ENCODE results near the gene MICALL1.

MICALL1 gene

DNA sequence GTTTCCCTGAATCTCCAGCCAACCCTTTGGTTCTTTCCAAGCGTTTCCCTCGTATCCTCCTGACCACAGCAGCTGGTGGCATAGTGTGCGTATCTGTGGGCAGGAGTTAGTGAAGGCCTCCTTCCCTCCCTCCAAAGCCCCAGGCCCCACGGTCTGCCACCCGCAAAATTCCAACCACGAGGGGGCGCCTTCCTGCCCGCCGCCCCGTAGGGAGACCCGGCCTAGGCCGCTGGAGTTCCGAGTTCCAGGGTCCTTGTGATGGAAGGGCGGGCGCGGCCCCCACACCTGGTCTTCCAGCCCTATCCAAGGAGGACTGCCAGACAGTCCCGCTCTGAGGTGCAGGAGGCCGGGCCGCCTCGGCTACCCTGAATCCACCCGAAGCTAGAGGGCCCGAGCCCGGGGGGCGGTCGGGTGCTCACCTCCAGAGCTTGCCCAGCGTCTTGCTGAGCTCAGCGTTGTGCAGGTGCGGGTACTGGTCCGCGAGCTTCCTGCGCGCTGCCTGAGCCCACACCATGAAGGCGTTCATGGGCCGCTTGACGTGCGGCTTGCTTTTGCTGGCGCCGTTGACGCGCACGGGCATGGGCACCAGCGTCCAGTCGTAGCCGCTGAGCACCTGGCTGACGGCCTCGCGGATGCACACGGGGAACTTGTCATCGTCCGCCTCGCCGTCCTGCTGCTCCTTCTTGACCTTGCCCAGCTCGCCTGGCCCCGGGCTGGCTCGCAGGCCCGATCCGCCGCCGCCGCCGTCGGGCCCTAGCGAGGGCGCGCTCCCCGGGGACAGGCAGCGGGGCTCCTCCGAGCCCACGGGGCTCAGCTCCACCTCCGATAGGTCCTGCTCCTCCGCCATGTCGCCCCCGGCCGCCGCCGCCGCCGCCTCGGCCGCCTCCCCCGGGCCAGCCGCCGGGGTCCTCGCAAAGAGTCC, 77.1 kb downstream of the MICALL1 start:
- TF ChIP-seq, protein P1, sequence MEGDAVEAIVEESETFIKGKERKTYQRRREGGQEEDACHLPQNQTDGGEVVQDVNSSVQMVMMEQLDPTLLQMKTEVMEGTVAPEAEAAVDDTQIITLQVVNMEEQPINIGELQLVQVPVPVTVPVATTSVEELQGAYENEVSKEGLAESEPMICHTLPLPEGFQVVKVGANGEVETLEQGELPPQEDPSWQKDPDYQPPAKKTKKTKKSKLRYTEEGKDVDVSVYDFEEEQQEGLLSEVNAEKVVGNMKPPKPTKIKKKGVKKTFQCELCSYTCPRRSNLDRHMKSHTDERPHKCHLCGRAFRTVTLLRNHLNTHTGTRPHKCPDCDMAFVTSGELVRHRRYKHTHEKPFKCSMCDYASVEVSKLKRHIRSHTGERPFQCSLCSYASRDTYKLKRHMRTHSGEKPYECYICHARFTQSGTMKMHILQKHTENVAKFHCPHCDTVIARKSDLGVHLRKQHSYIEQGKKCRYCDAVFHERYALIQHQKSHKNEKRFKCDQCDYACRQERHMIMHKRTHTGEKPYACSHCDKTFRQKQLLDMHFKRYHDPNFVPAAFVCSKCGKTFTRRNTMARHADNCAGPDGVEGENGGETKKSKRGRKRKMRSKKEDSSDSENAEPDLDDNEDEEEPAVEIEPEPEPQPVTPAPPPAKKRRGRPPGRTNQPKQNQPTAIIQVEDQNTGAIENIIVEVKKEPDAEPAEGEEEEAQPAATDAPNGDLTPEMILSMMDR (IDR thresholded peaks at IDR 0.05), result peak; percentile 35; the same call in 1 of the 2 replicates

DNA sequence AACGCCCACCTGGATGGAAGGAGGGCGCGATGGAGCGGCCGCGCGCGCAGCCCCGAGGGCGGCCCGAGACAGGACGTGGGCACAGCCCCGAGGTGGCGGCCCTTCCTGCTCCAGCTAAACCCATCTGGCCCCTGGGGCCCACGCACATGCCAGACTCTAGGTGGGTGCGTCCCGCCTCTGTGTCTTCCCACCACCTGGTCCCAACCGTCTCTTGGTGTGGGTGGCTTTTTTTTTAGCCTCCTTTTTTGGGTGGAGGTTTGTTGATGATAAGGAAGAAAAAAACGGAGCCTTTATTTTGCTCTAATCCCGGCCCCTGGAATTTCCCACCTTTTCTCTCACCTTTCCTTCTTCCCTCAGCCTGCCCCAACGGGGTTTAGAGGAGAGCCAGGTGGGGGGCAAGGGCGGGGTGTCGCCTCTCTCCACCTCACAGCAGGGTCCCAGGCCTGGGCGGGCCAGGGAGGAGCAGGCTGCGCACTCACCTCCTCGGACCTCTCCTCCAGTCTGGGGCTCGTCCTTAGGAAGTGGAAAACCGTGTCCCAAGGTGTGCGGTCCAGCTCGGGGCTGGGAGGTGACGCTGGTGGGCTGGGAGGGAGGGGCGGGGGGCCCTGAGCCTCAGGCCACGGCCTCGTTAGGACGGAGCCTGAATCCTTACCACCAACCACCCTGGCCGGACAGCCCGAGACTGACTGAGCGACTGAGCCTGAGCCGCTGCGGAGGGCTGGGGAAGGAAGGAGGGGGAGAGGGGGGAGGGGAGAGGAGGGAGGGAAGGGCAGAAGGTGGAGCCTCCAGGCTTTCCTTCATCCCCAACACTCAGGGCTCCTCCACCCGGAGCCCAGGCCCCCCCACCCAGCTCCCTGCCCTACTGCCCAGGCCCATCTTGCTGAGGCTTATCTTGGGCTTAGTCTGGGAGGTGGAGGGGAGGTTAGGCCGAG, 78.0 kb downstream of the MICALL1 start, which contains the start of gene SOX10:
TSS of gene SOX10 (minus strand) at position 696 of the 932 bp plus-strand sequence. CDS start 771 bp downstream, outside the sequence.
- TF ChIP-seq, protein P1 (IDR thresholded peaks at IDR 0.05), result no peak

DNA sequence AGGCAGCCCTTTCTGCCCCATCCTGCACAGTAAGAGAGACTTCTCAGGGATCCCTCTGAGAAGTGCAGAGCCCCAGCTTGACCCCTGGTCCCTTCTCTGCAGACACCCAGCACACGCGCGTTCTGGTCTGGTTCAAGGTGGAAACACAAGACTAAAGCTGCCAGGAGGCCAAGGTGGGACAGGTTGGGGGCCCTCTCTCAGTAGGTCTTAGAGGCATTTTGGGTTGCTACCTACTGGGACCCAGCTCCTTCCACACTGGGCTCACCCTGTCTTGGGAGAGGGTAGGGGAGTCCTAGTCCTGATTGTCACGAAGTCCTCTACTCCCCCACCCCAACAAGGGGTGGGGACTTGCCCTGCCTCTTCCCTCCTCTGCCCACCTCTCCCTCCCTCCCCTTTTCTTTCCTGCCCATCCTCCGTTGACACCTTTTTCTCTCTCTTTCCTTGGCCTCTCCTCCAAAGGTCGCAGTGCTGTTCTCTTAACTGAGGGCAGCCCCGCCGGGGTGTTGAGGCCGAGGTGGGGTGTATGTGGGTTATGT, 79.0 kb downstream of the MICALL1 start:
- TF ChIP-seq, protein P1 (IDR thresholded peaks at IDR 0.05), result no peak

DNA sequence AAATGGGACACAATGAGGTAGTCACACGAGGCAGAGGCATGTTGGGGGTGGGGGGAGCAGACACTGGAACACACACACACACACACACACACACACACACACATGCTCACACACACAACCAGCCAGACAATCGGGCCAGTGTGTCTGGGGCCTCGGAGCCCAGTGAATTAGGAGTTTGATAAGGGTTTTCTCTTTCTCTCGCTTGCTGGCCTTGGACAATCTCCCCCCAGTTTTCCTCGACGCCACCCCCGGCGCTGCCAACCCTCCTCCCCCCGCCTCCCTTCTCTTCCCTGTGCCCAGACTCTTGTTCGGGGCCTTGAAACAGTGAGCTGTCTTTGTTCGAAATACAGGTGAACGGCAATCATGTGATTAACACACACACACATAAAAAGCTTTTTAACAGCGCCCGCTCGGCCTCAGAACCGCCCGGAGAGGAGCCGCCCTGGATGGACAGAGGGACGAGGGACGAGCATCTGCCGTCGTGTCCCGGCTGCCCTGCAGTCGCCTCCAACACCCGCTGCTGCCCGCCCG, 79.7 kb downstream of the MICALL1 start:
- TF ChIP-seq, protein P1 (IDR thresholded peaks at IDR 0.05), result no peak

DNA sequence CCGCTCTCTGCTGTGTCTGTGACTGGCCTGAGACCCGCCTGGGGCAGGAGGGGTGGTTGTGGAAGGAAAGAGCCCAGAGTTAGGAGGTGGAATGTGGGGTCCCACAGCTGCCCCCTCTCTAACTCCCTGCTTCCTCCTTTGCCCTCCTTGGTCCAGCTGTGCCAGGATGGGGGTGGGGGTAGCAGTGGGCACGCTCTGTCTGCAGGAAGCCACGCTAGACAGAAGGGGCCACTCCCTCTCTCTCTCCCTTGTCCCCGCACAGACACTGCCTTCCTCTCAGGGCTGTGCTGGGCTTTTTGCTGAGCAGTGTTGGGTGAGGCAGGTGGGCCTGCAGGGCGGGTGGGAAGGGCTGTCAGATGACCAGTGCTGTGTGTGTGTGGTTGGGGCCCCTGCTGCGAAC, 80.3 kb downstream of the MICALL1 start:
- TF ChIP-seq, protein P1 (IDR thresholded peaks at IDR 0.05), result no peak

DNA sequence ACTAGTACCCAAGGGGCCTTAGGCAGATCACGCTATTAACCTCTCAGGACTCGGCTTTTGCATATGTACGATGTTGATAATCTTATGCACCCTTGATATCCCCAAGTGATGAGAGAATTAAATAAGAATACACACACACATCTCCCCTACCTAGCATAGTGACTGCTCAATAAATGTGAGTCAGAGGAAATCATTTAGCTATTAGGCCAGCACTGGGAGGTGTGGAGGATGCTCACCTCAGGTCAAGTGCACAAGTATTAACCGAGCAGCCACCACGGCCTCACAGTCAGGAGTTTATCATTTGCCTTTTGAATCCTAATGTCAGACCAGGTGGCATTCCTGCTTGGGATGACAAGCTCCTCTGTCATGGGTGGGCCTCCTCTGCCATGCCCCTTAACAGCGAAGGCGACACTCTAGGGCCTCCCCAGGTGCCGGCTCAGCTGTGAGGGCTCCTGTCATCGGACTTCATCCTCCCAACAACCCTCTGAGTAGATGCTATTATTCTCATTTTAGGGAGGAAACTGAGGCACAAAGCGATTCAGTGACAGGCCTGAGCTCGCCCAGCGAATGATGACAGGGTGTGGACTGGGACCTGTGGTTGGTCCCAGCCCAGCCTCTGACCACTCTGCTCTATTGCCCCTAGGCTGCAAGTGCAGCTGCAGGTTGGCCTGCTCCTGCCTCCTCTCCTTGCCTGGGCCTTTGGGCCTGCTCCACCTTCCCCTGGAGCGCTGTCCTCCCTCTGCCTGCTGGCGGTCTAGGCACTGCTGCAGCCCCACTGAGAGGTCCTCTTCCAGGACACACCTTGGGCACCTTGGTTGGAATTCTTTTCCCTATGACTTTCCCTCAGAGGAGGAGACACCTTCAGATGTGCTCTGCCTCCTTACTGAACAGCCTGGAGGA, 83.3 kb downstream of the MICALL1 start:
- TF ChIP-seq, protein P1 (IDR thresholded peaks at IDR 0.05), result no peak

Measured in LNCAP (cell line).